Peyer's patch (tissue), 4 donors: ENCODE results near the gene HNMT.

Source experiments
- CTCF ChIP-seq, 6 experiments: fragments of 450-650 bp in 4 of 6; fragments of 200-600 bp in 2 of 6; sonication (generic) in 1 of 6; IDR thresholded peaks; one replicate each; pipeline ENCODE4 v1.5.1; 2017 to 2019; ENCODE audit warnings: antibody characterized with exemption in 6 of 6, mild to moderate bottlenecking in 3 of 6, moderate library complexity in 1 of 6
- POLR2A ChIP-seq, 2 donors: fragments of 450-650 bp; IDR thresholded peaks; one replicate each; pipeline ENCODE4 v1.5.1; 2017; ENCODE audit warnings: antibody characterized with exemption in 2 of 2, mild to moderate bottlenecking in 2 of 2, moderate library complexity in 2 of 2

DNA sequence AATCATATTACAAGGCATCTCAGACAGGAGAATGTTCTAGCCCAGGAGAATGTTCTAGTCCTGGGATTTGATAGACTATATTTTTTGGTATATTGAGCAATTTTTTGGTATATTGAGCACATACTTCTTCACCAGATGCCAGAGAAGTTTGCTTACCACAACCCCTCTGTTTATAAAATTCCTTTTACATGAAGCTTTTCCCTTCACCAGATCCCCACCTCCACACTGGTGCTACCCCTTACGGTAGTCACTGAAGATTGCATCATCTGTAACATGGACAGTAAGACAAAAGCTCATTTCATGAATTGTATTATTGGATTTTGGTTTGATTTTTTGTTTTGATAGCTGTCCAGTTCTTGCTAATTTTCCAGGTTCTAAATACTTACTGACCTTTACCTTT, 7.2 kb upstream of the HNMT start:
- TF ChIP-seq CTCF (IDR thresholded peaks at IDR 0.05) (no peak), POLR2A (IDR thresholded peaks at IDR 0.05) (no peak)
